B cell (primary cell): ENCODE measurements around the gene C2CD2L.

Experiments used
- EZH2 ChIP-seq: IDR thresholded peaks from 2 replicates; pipeline ENCODE4 v1.6.1; 2012; ENCODE audit warnings: borderline replicate concordance, low read depth, mild to moderate bottlenecking, moderate library complexity, low read length; ENCODE audit not compliant: insufficient read depth, poor library complexity, severe bottlenecking
- TF ChIP-seq, protein P1 (sequence below): fragments of 200-600 bp; IDR thresholded peaks from one replicate; pipeline ENCODE4 v1.8.0; 2022; ENCODE audit warnings: antibody characterized with exemption, mild to moderate bottlenecking

GRCh38 chr11:119100246-119100970 is 6.7 kb upstream of the C2CD2L start:
- TF ChIP-seq, protein P1, sequence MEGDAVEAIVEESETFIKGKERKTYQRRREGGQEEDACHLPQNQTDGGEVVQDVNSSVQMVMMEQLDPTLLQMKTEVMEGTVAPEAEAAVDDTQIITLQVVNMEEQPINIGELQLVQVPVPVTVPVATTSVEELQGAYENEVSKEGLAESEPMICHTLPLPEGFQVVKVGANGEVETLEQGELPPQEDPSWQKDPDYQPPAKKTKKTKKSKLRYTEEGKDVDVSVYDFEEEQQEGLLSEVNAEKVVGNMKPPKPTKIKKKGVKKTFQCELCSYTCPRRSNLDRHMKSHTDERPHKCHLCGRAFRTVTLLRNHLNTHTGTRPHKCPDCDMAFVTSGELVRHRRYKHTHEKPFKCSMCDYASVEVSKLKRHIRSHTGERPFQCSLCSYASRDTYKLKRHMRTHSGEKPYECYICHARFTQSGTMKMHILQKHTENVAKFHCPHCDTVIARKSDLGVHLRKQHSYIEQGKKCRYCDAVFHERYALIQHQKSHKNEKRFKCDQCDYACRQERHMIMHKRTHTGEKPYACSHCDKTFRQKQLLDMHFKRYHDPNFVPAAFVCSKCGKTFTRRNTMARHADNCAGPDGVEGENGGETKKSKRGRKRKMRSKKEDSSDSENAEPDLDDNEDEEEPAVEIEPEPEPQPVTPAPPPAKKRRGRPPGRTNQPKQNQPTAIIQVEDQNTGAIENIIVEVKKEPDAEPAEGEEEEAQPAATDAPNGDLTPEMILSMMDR, result no peak
- no peak for TF ChIP-seq EZH2
